GM19193 (cell line): ENCODE results near the gene SLC9C2.

Source experiments
- POLR2A ChIP-seq: IDR thresholded peaks from 4 replicates; pipeline ENCODE4 v1.6.1; 2011; ENCODE audit not compliant: insufficient read depth, insufficient read length; ENCODE audit errors: extremely low read depth

The SLC9C2 gene

GRCh38 chr1:173553312-173553711 lies 49.6 kb downstream of the SLC9C2 start:
- TF ChIP-seq POLR2A, result no peak

- no peak for TF ChIP-seq POLR2A
Measured at GRCh38 chr1:173551699-173552098, 51.2 kb downstream of the SLC9C2 start.

GRCh38 chr1:173549813-173550212 lies 53.1 kb downstream of the SLC9C2 start:
- TF ChIP-seq POLR2A, result no peak

DNA sequence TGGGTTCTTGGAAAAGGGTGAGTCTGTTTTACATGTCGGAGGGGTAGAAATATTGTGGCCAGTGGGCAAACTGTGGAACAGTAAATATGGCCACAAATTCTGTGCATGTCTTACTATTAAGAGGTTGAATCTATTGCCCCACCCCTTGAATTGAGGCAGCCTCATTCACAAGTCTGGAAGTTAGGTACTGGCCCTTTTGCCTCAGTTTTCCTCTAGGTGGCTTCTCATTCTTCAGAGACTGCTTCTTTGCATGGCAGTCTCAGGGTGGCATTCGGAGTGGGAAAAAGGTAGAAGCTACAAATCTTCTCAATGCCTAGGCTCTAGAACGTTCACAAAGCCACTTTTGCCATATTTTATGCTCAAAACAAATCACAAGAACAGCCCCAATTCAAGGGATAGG lies 57.2 kb downstream of the SLC9C2 start:
- TF ChIP-seq POLR2A, result no peak

GRCh38 chr1:173536223-173536622 lies 66.6 kb downstream of the SLC9C2 start:
- TF ChIP-seq POLR2A, result no peak

DNA sequence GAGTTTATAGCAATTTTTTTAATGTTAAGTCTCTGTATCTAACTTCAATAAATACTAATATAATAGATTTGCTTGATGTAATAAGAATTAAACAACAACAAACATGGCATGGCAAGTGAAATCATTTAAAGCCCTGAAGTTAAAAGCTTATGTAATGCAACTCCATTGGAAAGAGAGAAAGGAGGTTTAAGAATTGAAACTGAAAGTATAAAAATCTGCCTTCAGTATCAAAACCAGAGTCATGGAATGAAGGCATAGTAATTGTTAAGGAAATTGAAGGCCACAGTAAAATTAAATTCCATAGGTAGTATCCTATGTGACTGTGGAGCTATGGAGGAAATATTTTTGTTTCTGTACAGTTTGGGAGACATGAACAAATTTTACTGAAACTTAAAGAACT lies 70.6 kb downstream of the SLC9C2 start:
- TF ChIP-seq POLR2A, result no peak

- no peak for TF ChIP-seq POLR2A
Measured at GRCh38 chr1:173530795-173531693, 71.8 kb downstream of the SLC9C2 start.

DNA sequence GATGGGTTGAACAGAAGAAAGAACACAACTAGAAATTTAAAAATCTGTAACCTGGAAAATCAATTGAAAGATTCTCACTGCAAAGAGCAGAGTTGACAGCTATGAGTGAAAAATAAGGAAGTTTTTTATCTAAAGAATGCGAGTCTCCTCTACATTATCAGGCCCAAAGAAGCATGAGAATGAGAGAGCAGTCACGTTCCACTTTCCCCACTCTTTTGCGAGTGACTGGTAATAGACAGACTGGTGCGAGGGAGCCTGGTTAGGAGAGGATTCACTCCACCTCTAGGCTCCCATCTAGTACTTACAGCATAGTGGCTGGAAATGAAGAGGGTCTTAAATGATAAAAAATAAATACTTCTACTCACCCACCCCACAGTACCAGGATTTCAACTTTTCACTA lies 73.8 kb downstream of the SLC9C2 start:
- TF ChIP-seq POLR2A, result no peak

DNA sequence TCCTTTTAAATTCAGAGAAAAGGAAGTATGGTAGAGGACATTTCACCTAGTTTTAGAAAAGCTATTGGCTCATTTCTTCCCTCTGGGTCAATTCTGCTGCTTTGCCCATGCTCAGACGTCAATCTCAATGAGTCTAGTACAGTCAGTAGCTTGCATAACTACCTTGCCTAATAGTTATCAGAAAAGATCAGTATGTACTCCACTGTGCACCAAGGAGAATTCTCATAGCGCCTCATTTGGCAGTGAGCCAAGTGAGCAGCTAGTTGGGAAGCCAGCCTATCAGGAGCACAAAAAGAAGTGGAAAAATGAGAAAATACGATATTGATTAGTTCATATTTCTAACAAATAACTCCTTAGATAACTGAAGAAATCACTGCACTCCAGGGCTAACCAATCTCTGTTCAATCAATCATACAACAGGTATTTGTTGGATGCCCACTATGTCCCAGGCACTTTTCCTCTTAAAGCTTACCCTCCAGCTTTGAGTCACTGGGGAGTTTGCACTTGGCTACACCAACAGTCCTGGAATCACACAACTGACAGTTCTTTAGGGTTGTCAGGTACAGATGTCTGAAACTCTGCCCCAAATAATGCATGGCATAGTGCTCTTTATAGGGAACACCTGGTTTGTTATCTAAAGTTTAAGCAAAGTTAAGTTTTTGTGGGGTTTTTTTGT lies 75.6 kb downstream of the SLC9C2 start:
- TF ChIP-seq POLR2A, result no peak

DNA sequence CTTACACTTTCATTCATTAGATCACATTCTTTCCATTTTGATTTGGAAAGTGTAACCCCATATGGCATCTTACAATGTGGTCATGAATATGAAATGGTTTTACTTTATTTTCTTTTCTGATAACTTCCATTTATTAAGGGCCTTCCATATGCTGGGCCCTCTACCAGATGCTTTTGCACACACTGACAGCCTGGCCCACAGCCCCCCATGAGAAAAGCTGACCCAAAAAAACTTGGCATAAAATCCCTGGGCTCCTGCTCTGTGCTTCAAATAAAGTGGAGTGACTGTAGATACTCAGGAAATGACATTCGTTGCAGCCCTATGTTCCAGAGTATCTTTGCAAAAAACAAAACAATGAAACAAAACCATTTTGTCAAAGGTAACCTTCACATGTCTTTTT lies 76.9 kb downstream of the SLC9C2 start:
- no peak for TF ChIP-seq POLR2A

- TF ChIP-seq POLR2A, result no peak
Measured at GRCh38 chr1:173523329-173523728, 79.5 kb downstream of the SLC9C2 start.

DNA sequence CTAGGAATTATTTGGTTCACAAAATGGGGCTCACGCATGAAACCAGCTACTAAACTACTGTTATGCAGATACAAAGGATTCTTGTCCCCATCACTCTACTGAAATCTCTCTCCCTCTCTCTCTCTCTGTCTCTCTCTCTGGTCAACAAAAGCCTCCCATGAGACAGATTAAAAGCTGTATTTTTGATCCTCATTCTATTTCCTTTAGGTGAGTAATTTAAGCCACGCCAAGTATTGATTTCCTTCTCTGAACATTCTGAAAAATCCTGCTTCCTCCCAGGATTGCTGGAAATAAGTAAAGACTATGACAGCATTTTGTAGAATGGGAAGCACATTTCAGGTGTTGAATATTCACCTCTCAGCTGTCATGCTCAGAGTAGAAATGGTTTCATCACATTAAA lies 82.1 kb downstream of the SLC9C2 start:
- TF ChIP-seq POLR2A, result no peak

DNA sequence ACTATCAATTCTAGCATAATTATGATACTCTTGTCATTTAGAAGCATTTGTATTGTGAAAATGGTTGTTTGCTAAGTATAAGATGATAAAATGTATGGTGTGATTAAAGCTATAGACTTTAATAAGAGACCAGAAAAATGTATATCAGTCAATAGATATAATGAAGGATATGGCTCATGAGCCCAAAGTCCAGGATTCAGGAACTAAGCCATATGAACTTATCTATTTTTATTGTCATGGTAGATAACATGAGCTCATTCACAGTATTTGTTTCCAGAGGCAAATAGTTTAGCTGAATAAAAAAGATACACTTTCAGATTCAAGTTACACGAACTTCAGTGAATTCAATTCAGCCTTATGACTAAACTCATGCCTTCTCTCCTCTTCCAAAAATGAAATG lies 93.1 kb downstream of the SLC9C2 start:
- TF ChIP-seq POLR2A, result no peak

DNA sequence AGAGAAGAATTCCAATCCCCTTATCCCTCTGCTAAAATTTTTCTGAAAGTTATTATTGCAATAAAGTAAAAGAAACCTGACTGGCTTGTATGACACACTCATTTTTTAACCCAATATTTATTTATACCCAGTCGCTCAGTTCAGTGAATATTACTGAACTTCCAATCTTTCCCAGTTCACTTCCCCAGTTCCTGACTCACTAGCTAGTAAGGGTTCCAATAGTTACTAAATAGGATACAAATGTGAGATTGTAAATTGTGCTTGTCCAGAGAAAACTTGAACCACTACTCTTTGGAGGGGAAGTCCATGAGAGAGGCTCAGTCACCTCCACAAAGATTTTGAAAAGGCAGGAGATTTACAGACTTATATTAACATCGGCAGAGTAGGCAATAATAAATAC lies 94.3 kb downstream of the SLC9C2 start:
- no peak for TF ChIP-seq POLR2A

- TF ChIP-seq POLR2A, result no peak
Measured at GRCh38 chr1:173507847-173508209, 95.0 kb downstream of the SLC9C2 start.

- TF ChIP-seq POLR2A, result no peak
Measured at GRCh38 chr1:173507205-173507846, 95.5 kb downstream of the SLC9C2 start.
